HG03460 (cell line): ENCODE data around the gene TMEM163.
"Not testable (repeated sequence)": the region's sequence is repeated elsewhere in the genome, so short reads cannot be mapped to it uniquely, and the experiment has no call there.

Source experiments
- ATAC-seq: cut with Tn5 transposase; IDR thresholded peaks from one replicate; pipeline ENCODE4 v1.9.1; 2021; ENCODE audit not compliant: unreplicated experiment

TMEM163 gene

DNA sequence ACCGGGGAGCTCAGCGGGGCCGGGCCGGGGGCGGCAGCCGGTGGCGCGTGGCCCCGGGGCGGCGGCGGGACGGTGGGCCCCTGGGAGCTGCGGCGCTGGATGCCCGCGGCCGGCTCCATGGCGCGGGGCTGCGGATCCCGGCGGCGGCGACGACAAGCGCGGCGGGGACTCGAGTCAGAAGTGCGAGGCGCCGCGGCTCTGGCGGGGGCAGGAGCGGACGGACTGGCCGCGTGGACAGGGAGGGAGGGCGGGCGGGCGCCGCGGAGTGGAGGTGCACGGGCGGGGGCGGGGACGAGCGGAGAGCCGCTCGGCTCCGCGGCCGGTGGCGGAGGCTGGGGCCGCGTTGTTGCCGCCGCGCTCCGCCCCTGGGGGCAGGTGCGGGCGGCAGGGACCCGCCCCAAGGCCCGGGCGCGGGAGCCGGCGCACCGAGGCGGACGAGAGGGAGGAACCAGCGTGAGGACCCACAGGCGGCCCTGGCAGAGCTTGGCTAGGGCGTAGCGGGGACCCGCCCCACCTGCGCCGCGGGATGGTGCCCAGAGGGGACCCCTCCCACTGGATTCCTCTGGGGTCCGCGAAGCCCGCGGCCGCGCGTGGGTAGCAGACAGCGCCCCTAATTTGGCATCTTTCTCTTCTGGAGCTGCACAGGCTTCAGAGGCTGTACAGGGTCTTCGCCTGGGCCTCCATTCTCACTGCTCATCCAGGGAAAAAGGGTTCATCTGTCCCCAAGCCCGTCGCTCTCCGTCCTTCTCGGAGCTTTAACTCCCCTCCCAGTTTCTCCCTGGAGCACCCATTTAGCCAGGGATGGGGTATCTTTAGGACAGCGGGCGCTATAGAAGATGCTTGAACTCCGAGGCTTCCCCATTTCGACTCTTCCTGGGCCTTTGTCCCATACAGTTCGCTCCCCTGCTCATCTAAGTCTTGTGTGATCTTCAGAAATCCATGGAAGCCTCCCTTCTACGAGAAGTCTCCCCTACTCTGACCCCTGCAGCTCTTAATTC is at the start of gene TMEM163:
TMEM163 (minus strand) TSS at position 184 of the 998 bp plus-strand sequence.
- ATAC-seq = no peak

DNA sequence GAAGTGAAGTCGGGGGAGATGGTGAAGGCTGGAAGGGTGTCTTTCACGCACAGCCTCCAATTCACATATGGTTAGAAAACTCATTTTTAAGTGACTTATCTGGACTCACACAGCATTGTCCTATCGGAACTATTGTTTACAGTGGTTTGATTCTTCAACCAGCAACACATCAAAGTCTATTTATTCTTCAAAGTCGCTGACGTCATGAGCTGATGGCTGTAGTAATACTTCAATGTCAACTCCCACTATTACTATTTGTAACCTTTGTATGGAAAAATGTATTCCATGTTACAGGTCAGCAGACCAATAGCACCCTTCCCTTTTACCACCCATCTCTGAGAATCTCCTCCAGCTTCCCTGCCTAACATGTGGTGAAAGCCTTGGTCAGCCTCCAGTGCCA is 47.8 kb upstream of the TMEM163 start:
- no peak for ATAC-seq

DNA sequence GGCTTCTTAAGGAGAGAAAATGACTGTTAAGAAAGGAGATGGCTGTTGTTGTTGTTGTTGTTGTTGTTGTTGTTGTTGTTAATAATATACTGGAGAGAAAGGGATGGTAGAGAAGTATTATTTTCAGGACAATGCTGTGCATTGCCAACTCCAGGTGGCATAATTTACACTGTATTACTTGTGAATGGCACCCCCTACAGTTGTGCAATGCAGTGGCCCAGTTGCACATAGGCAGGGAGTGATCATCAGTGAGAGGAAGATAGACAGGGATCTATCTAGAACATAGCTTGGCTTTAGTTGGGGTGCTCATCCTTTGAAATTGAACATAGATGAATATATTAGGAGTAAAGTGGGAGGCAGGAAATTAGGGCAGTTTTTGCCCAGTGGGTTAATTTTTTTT is 47.2 kb upstream of the TMEM163 start:
- no peak for ATAC-seq

DNA sequence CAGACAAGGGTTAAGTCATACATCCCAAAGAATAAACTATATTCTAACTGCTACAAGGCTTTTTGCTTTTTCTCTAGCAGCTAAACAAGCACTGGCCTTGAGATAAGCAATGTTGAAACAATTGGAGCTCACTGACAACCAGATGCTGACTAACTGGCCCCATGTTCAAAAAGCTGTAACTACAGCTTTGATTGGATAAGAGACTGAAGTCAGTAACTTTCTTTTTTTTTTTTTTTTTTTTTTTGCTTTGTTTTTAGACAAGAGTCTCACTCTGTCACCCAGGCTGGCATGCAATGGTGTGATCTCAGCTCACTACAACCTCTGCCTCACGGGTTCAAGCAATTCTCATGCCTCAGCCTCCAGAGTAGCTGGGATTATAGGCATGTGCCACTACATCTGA is 45.4 kb upstream of the TMEM163 start:
- no peak for ATAC-seq

DNA sequence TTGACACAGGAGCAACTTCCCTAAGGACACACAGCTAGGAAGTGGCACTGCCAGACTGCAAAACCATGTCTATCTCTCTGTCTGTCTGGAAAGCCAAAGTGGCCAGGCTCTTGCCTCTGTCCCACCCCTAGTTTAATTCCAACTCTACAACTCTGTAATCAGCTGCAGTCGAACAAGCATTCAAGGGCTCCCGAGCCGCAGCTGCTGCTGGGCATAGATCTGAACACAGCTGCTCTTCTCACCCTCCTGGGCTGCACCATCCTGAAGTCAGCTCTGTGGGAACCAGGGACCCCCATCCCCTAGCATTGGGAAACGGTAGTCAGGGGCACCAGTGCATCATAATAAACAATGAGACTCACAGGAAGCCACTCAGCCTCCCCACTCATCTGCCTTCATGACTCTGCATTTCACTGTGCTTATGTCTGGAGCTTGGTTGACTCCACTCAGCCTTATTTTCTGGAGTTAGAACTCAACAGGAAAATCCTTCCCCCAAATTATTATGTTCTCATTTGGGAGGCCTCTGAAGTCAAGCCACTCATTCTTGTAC is 44.4 kb upstream of the TMEM163 start:
- ATAC-seq = no peak

DNA sequence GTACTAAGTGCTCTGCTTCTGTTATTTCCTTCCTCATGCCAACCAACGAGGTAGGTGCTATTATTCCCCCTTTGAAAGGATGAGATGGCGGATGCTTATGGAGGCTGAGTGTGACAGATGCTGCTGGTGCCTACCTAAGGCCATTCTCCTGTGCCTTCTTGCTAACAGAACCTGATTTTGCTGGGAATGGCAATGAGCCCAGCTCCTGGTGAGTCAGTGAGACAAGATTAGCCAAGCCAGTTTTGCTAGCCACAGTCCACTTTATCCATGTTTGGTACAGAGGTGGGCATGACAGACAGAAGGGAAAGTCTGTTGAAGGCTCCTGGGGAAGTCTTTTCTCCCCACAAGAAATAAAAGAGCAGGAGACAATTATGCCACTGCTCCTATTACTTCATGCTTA is 43.7 kb upstream of the TMEM163 start:
- ATAC-seq = no peak

DNA sequence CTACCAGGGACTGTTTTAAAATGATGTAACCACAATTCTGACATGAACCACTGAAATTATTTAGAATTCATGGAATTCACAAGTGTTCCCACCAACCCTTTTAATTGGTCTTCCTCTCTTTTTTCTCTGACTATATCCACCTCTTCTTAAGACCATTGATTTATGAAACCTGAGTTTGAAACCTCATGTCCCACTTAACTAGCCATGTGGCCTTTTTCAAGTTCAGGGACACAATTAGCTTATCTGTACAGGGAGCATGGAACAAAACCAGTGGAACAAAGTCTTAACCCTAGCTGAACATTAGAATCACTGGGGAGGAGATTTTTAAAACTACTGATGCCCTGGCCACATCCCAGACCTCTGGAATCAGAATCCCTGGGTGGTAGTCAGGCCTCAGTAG is 41.6 kb upstream of the TMEM163 start:
- no peak for ATAC-seq

DNA sequence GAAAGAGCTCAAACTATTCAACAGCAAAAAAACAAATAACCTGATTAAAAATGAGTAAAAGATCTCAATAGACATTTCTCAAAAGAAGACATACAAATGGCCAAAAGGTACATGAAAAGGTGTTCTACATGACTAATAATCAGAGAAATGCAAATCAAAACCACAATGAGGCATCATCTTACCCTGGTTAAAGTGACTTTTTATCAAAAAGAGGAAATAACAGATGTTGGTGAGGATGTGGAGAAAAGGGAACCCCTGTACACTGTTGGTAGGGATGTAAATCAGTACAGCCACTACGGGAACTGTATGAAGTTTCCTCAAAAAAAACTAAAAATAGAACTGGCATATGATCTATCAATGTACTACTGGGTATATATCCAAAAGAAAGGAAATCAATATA is 39.8 kb upstream of the TMEM163 start:
- peak; percentile 82 for ATAC-seq

DNA sequence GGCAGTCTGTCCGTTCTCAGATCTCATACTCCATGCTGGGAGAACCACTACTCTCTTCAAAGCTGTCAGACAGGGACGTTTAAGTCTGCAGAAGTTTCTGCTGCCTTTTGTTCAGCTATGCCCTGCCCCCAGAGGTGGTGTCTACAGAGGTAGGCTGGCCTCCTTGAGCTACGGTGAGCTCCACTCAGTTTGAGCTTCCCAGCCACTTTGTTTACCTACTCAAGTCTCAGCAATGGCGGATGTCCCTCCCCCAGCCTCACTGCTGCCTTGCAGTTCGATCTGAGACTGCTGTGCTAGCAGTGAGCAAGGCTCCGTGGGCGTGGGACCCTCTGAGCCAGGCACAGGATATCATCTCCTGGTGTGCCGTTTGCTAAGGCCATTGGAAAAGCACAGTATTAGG is 33.2 kb upstream of the TMEM163 start:
- not testable (repeated sequence) for ATAC-seq

DNA sequence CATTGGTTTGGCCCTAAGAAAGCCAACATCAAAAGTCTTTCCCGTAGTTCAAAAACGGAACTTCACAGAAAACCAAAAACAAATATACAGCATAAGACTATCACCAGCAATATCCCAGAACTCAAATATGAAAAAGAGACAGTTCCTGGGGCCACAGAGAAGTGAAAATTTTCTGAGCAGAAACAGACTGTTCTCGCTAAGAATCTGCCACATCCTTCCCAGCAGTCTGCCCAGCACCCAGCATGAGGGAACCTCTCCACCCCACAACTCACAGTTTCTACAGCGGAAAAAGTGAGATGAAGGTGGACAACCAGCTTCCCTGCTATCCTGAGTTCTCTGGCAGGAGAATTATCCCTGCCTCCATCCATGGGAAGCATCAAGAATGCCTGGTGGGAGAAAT is 26.7 kb upstream of the TMEM163 start:
- no peak for ATAC-seq

DNA sequence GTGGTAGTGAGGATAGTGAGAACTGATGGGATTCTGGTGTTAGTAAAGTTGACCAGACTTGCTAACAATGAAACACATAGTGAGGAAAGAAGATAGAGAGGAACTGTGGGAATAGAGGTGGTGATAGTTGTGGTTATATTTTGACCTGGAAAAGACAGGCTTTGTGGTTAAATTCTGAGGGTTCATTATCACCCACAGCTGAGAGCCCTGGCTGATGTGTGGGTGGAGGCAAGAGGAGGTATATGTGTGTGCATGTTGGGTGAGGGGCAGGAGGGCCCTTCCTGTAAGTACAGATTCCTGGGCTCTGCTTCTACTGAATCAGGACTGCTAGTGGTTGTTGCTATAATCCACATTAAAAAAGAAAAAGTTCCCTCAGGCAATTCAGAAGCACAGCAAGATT is 26.2 kb upstream of the TMEM163 start:
- ATAC-seq = no peak

DNA sequence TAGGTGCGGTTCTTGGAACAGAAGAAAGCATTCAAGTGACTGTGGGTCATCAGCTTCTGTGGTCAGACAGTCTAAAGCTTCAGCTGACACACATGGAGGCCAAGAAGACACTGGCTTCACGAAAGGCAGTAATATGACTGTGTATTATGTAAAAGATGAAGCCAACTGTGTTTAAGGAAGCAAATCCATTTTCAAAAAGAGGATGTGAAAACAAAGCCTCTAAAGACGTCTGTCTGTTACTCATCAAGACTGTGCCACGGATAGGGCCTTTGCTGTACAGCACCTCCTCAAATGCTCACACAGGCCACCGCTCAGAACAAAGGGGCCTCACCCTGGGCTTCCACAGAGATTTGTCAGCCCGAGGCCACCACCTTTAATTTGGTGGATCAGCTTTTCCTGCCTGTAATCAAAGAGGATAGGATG is 21.1 kb upstream of the TMEM163 start:
- ATAC-seq = peak; percentile 91

DNA sequence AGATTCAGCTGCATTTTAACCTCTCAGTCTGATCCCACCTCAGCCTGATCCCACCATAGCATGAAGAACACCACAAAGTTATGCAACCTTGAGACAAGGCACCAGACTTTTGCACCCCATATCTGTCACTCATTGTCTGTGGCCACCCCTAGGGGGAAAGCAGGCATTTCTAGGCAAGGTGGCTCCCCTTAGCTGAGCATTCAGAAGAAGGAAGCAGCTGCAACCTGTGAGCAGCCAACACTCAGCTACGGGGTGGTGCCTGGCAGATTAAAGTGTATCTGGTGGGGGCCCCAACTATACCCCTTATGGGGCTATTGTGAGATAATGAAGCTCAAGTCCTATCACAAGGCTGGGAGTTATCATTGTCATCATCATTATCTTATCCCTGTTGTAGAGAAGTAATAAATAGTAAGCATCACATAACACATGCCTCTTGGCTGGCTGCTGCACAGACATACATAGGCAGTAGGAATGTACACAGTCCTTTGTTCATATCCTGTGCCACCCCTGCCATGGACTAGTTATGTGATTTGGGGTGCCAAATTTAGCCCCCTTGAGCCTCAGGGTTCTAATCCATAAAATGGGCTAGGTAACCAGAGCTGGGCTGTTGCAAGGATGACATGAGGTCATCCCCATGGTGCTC is 20.6 kb upstream of the TMEM163 start:
- no peak for ATAC-seq

DNA sequence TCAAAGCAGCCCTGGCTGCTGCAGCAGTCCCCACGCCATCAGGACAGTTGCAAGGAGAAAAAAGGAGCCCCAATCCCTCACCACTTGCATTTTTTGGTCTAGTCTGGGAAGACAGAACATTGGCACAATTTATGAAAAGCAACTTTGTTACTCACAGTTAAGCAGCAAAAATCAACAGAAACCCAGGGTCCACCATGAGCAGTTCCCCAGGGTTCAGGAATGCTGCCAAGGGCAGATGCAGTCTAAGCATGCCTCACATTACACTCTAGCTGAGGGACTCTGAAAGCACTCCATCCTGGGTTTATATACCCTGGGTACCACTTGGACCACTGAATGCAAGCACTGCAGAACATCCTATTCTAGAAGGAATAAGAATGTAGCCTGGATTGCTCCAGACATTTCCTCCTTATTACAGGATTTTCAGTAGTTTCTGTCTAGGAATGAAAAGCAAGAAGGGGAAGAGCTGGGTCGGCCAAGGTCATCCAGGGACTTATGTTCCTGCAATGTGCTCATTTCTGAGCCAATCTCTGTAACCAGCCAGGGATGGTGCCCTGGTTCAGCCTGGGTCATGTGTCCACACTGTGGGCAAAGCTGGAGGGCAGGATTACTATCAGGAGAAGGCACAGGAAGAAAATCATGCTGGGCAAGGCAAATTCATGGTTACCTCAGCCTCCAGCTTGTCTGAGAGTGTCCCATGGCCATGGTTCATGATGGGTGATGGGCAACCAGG is 19.5 kb upstream of the TMEM163 start:
- ATAC-seq = no peak

DNA sequence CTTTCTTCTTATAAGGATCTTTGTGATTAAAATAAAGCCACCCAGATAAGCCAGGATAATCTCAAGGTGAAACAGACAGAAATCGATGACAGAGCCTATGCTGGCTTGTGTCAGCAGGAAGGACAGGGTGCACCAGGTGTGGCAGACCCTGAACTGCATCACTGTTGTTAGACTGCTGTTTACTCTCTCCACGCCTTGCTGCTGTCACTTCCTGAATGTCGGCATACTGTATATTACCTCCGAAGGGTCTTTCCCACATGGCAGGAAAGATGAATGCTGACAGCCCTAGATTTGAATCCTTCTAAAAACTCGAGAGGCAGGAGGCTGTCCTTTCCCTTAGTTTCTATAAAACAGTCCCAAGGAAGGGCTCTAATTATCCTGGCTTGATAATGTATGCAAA is 18.9 kb upstream of the TMEM163 start:
- no peak for ATAC-seq

DNA sequence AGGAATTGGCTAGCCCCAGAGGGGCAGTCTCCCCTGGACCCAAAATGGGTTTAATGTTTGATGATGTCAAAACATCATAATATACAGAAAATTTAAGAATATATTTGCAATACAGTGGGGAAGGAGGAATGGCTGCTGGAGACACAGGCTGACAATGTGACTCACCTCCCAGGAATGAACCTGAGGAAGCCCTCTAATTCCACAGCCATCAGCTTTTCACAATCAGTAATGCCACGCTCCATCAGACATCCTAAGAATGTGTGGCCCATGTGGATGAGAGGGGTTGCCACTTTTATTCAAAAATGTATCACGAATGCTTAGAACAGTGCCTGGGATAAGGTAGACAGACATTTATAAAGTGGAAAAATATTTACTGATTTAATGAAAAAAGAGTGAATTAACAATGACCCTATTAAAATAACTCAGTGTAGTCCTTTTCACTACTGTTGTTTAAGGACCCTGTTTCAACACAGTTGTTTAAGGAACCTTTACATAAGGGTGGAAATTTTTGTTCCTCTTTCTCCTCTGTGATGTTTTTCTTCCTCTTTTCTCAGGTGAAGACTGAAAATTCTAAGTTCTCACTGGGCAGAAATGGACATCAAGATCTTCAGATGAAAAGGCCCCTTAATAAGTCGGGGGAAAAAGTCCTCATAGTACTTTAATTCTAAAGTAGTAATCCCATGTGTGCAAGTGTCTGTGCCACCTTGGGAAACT is 17.5 kb upstream of the TMEM163 start:
- no peak for ATAC-seq

DNA sequence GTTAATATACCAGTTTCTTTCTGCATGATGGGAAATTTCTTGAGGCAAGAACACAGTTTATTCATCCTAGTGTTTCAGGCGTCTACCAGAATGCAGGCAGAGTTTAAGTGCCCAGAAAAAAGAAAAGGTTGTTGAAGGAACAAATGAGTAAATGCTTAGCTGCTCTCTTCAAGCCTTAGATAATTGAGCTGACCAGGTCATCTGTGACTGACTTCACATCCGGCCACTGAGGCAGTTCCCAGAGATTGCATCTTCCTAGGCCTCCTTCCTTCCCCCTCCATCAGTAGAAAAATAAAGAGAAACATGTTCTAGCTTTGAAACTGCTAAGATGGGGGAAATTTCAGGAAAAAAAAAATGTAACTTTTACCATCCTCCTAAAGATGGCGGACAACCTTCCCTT is 9.4 kb upstream of the TMEM163 start:
- ATAC-seq = no peak

DNA sequence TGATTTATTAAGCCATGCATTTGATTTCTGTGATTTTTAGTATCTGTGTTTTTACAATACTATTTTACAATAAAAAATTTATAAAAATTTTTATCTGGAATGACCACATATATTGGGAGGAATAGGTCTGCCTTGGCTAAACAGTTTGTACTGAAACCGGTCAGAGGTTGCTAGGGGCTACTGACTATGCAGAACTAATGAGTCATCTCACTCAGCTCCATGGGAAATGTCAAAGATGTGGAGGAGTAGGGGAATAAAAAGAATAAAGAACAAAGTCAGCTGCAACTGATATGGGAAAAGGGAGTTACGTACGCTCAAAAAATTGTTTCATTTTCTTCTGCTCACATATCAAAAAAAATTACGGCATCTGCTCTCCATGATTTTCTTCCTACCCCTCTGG is 8.6 kb upstream of the TMEM163 start:
- ATAC-seq = no peak

DNA sequence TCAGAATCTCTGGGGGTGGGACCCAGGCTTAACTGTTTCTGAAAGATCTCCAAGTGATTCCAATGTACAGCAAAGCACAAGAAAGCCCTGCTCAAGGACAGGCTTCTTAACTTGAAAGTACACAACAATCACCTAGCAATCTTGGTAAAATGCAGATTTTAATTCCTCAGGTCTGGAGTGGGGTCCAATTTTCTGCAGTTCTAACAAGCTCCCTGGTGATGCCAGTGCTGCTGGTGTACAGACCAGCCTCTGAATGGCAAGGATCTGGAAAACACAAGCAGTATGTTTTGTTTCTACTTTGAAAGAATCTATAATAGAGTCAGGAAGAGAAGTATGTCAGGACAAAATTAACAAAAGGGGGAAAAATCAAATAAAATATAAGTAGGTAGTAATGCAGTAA is 7.8 kb upstream of the TMEM163 start:
- no peak for ATAC-seq

DNA sequence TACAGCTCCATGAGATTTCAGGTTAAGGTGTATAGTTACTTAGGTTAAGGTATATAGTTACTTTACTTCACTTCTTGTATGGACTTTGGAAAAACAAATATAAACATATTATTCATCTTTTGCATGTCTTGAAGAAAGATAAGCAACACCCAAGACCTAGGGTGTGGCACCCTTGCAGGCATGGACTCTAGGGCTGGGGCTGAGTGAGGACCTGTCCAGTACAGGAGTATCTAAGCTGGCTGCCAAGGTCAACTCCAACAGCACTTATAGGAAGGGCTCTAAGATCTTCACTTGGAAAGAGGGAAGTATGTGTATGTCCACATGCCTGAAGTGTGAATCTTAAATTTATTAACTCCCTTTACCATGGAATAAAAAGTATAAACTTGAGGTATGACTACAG is 7.1 kb upstream of the TMEM163 start:
- ATAC-seq = no peak

DNA sequence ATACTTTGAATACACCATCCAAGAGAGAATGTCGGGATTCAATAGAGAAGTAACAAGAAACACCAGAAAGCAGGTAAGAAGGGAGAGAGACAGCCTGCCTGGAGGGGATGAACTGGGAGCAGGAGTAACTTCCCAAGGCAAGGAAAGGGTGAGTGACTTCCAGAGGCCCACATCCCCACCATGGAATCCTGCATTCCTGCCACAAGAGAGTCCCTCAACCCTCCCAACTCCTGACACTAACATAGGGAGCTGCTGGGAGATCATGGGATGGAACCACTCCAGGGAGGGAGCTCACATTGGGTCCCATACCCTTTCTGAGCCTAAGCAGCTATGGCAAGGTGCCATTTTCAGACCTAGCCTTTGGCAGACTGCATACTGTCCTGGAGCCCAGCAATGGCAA is 5.5 kb upstream of the TMEM163 start:
- no peak for ATAC-seq
